ENCODE results near the gene ATG7. TPM values are rescaled to one million over a fixed set of nuclear protein-coding genes. Genes with fewer than 3 reads are reported as not detected.

ATG7 gene
- total and polyA plus RNA-seq, 8 donors, result 25.0 to 73.3 (median 29.6) TPM

DNA sequence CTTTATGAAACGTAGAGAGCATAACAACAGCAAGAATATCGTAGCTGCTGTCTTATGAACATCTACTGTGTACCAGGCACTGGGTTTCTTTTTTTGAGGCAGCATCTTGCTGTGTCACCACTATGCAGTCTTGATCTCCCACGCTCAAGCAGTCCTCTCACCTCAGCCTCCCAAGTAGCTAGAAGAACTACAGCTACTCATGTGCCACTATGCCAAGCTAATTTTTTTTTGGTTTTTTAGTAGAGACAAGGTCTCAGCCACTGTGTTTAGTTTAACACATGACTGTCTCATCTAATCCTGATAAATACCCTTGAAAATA is 241.6 kb downstream of the ATG7 start:
- Histone ChIP-seq H3K4me3 (no peak overlapping the region), H3K9me3 (no peaks in the 10 kb centered on the region), H3K27me3 (no peaks in the 10 kb centered on the region), H3K36me3 (no peaks in the 10 kb centered on the region), H3K4me1 (peaks cover 34 to 41% of the 10 kb centered on the region in 2 donors), H3K27ac (peak overlapping the region; percentile 65 to 70)
- ATAC-seq, result peak; percentile 6
- no peak for DNase-seq
- TF ChIP-seq, protein P1, sequence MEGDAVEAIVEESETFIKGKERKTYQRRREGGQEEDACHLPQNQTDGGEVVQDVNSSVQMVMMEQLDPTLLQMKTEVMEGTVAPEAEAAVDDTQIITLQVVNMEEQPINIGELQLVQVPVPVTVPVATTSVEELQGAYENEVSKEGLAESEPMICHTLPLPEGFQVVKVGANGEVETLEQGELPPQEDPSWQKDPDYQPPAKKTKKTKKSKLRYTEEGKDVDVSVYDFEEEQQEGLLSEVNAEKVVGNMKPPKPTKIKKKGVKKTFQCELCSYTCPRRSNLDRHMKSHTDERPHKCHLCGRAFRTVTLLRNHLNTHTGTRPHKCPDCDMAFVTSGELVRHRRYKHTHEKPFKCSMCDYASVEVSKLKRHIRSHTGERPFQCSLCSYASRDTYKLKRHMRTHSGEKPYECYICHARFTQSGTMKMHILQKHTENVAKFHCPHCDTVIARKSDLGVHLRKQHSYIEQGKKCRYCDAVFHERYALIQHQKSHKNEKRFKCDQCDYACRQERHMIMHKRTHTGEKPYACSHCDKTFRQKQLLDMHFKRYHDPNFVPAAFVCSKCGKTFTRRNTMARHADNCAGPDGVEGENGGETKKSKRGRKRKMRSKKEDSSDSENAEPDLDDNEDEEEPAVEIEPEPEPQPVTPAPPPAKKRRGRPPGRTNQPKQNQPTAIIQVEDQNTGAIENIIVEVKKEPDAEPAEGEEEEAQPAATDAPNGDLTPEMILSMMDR (IDR thresholded peaks at IDR 0.05), result no peak
- intact Hi-C loops (cut with DNase I), result no loop called here

DNA sequence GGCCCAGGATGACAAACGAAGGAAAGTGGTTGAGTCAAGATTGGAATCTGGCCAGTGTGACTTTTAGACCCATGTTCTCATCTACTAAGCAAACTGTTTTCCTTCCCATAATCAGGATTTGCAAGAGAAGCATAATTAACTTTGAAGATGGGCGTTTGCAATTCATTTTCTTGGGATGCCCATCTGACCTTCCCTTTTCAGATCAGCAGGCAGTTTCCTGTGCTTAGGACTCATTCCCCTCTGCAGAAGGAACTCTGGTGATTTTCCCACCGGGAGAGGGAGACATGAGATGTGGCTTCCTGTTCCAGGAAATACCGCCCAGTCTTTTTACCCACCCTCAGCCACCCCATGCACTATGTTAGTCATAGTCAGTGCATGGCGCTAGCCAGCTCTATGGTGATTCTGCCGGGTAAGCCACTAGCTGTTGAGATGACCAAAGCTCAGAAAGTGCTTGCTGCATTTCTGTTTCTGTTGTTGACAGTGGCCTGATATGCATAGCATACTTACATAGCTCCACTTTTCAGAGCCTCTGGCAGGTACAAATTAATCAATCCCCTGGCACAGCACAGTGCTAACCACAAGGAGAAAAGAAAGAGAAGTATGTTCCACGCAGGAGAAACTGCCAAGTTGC is 242.1 kb downstream of the ATG7 start:
- TF ChIP-seq, protein P1 (IDR thresholded peaks at IDR 0.05), result no peak
- peaks cover 29 to 36% of the 10 kb centered on the region in 2 donors for H3K4me1 ChIP-seq
- peak overlapping the region; percentile 65 to 70 for H3K27ac ChIP-seq
- DNase-seq, result peak in 1 of 4 donors; percentile 57
- ATAC-seq, result peak; percentile 85
- intact Hi-C loops (cut with DNase I), result no loop called here
- H3K4me3 ChIP-seq, result no peak overlapping the region
- no peaks in the 10 kb centered on the region for H3K9me3 ChIP-seq
- no peaks in the 10 kb centered on the region for H3K27me3 ChIP-seq
- no peaks in the 10 kb centered on the region for H3K36me3 ChIP-seq

DNA sequence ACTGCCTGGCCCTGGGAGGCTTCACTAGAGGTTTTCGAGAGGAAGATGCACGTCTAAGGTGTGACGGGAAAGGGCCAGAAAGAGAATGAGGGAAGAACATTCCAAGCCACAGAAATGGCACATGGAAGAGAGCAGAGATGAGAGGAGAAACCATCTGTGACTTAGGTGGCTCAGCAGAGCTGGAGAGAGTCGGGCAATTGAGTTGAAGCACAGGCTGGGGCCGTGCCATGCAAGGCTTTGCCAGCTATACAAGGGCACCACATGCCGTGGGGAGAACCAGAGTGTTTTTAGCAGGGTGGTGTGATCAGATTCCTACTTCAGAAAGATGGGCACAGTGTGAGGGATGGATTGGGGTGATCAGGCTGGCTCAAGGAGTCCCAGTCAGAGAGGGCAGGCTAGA is 245.4 kb downstream of the ATG7 start:
- Histone ChIP-seq H3K27me3 (no peaks in the 10 kb centered on the region), H3K27ac (no peak overlapping the region), H3K36me3 (no peaks in the 10 kb centered on the region), H3K4me3 (no peak overlapping the region), H3K4me1 (peaks cover 17 to 27% of the 10 kb centered on the region in 2 donors), H3K9me3 (no peaks in the 10 kb centered on the region)
- intact Hi-C loops (cut with DNase I), result no loop called here
- no peak for DNase-seq
- ATAC-seq, result no peak
- TF ChIP-seq, protein P1 (IDR thresholded peaks at IDR 0.05), result no peak

DNA sequence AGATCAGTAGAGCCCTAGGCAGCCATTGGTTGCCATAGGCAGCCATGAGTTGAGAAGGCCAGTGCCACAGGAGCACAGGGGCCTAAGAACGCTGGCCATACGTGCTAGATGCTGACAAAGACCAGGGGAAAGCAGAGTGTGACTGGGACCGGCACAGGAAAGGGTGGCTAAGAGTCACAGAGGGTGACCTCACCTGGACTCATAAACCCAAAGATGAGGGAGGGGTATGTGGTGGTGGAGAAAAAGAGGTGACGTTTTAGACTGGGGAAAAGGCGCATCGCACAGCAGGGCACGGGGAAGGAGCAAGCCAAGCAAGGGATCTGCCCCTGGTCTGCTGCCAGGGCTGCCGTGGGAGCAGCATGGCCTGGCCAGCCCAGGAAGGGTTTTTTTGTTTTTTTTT is 249.0 kb downstream of the ATG7 start:
- Histone ChIP-seq H3K4me1 (no peaks in the 10 kb centered on the region), H3K36me3 (no peaks in the 10 kb centered on the region), H3K27me3 (no peaks in the 10 kb centered on the region), H3K9me3 (no peaks in the 10 kb centered on the region), H3K27ac (no peak overlapping the region), H3K4me3 (no peak overlapping the region)
- intact Hi-C loops (cut with DNase I), result no loop called here
- ATAC-seq (no peak), DNase-seq (no peak)
- TF ChIP-seq, protein P1 (IDR thresholded peaks at IDR 0.05), result no peak

DNA sequence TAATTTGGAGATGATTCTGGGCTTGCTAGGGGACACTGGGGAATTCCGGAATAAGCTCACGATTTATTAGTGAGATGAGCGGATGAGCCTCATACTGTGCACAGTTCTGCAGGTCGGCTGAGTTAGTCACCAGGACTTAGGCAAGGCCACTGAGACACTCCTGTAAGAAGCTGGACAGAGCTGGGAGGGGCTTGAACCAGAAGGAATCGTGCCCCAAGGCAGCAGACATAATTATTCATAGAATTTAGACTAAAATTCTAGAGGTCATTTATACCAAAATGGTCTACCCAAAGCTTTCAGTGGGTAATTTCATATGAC is 250.2 kb downstream of the ATG7 start:
- TF ChIP-seq, protein P1 (IDR thresholded peaks at IDR 0.05), result no peak
- no peaks in the 10 kb centered on the region for H3K4me1 ChIP-seq
- DNase-seq (no peak), ATAC-seq (no peak)
- no peaks in the 10 kb centered on the region for H3K27me3 ChIP-seq
- intact Hi-C loops (cut with DNase I), result no loop called here
- H3K27ac ChIP-seq, result no peak overlapping the region
- no peaks in the 10 kb centered on the region for H3K36me3 ChIP-seq
- no peak overlapping the region for H3K4me3 ChIP-seq
- H3K9me3 ChIP-seq, result no peaks in the 10 kb centered on the region
